Stimulated activated naive CD8-positive, alpha-beta T cell treated with anti-CD3 and anti-CD28 coated beads, Interleukin-15, Interleukin-2, amounts not matched to agents 100 ng/mL and 50 ng/mL, for 24 hours (primary cell): ENCODE measurements around the gene DTWD1.
"Not testable (repeated sequence)": the region's sequence is repeated elsewhere in the genome, so short reads cannot be mapped to it uniquely, and the experiment has no call there.

ENCODE experiments used
- H3K27ac Mint-ChIP-seq: one replicate; pipeline ENCODE4 v1.8.0; 2021; ENCODE audit warnings: mild to moderate bottlenecking, mixed read lengths
- H3K27me3 Mint-ChIP-seq: one replicate; pipeline ENCODE4 v1.8.0; 2021; ENCODE audit warnings: mixed read lengths
- H3K36me3 Mint-ChIP-seq: one replicate; pipeline ENCODE4 v1.8.0; 2021; ENCODE audit warnings: low read depth, mixed read lengths
- H3K4me1 Mint-ChIP-seq: one replicate; pipeline ENCODE4 v1.8.0; 2021; ENCODE audit warnings: low read depth, mixed read lengths
- H3K4me3 Mint-ChIP-seq: one replicate; pipeline ENCODE4 v1.8.0; 2021; ENCODE audit warnings: mild to moderate bottlenecking, mixed read lengths
- H3K9me3 Mint-ChIP-seq: one replicate; pipeline ENCODE4 v1.8.0; 2021; ENCODE audit warnings: mixed read lengths

DTWD1 gene

GRCh38 chr15:49673861-49674260, 53.0 kb downstream of the DTWD1 start:
- no peaks in the 10 kb centered on the region for H3K9me3 Mint-ChIP-seq
- no peaks in the 10 kb centered on the region for H3K4me1 Mint-ChIP-seq

GRCh38 chr15:49674370-49674769, 53.5 kb downstream of the DTWD1 start:
- H3K27me3 Mint-ChIP-seq, result peaks cover 13% of the 10 kb centered on the region
- H3K27ac Mint-ChIP-seq, result no peak overlapping the region
- H3K4me3 Mint-ChIP-seq, result no peak overlapping the region
- no peaks in the 10 kb centered on the region for H3K36me3 Mint-ChIP-seq
- no peaks in the 10 kb centered on the region for H3K4me1 Mint-ChIP-seq
- no peaks in the 10 kb centered on the region for H3K9me3 Mint-ChIP-seq

More at GRCh38 chr15:49673861-49674260, 53.0 kb downstream of the DTWD1 start:
- no peaks in the 10 kb centered on the region for H3K36me3 Mint-ChIP-seq
- peaks cover 10% of the 10 kb centered on the region for H3K27me3 Mint-ChIP-seq
- no peak overlapping the region for H3K4me3 Mint-ChIP-seq
- no peak overlapping the region for H3K27ac Mint-ChIP-seq

GRCh38 chr15:49675041-49675440, 54.2 kb downstream of the DTWD1 start:
- no peaks in the 10 kb centered on the region for H3K4me1 Mint-ChIP-seq
- no peaks in the 10 kb centered on the region for H3K36me3 Mint-ChIP-seq
- no peak overlapping the region for H3K4me3 Mint-ChIP-seq
- H3K9me3 Mint-ChIP-seq, result no peaks in the 10 kb centered on the region
- H3K27ac Mint-ChIP-seq, result no peak overlapping the region
- peaks cover 14% of the 10 kb centered on the region for H3K27me3 Mint-ChIP-seq

- Mint-ChIP-seq H3K4me1 (no peaks in the 10 kb centered on the region), H3K27me3 (peaks cover 13% of the 10 kb centered on the region), H3K36me3 (no peaks in the 10 kb centered on the region), H3K27ac (no peak overlapping the region), H3K9me3 (no peaks in the 10 kb centered on the region), H3K4me3 (no peak overlapping the region)
Measured at GRCh38 chr15:49678655-49679054, 57.8 kb downstream of the DTWD1 start.

- H3K36me3 Mint-ChIP-seq, result no peaks in the 10 kb centered on the region
- H3K27me3 Mint-ChIP-seq, result no peaks in the 10 kb centered on the region
- no peak overlapping the region for H3K27ac Mint-ChIP-seq
- no peak overlapping the region for H3K4me3 Mint-ChIP-seq
- H3K4me1 Mint-ChIP-seq, result no peaks in the 10 kb centered on the region
- H3K9me3 Mint-ChIP-seq, result no peaks in the 10 kb centered on the region
Measured at GRCh38 chr15:49686599-49686998, 65.8 kb downstream of the DTWD1 start.

- Mint-ChIP-seq H3K9me3 (no peaks in the 10 kb centered on the region), H3K4me3 (no peak overlapping the region)
Measured at GRCh38 chr15:49688135-49688790, 67.4 kb downstream of the DTWD1 start.

GRCh38 chr15:49692514-49693090, 71.8 kb downstream of the DTWD1 start:
- H3K4me1 Mint-ChIP-seq, result no peaks in the 10 kb centered on the region
- no peak overlapping the region for H3K4me3 Mint-ChIP-seq
- no peaks in the 10 kb centered on the region for H3K9me3 Mint-ChIP-seq
- no peaks in the 10 kb centered on the region for H3K36me3 Mint-ChIP-seq
- H3K27ac Mint-ChIP-seq, result no peak overlapping the region
- H3K27me3 Mint-ChIP-seq, result no peaks in the 10 kb centered on the region

More at GRCh38 chr15:49688135-49688790, 67.4 kb downstream of the DTWD1 start:
- Mint-ChIP-seq H3K27ac (no peak overlapping the region), H3K4me1 (no peaks in the 10 kb centered on the region), H3K27me3 (no peaks in the 10 kb centered on the region), H3K36me3 (no peaks in the 10 kb centered on the region)

- no peak overlapping the region for H3K4me3 Mint-ChIP-seq
- no peak overlapping the region for H3K27ac Mint-ChIP-seq
- H3K4me1 Mint-ChIP-seq, result no peaks in the 10 kb centered on the region
- H3K36me3 Mint-ChIP-seq, result no peaks in the 10 kb centered on the region
- H3K9me3 Mint-ChIP-seq, result no peaks in the 10 kb centered on the region
- no peaks in the 10 kb centered on the region for H3K27me3 Mint-ChIP-seq
Measured at GRCh38 chr15:49693498-49693897, 72.7 kb downstream of the DTWD1 start.

GRCh38 chr15:49696433-49696832, 75.6 kb downstream of the DTWD1 start:
- Mint-ChIP-seq H3K27ac (no peak overlapping the region), H3K9me3 (no peaks in the 10 kb centered on the region), H3K27me3 (no peaks in the 10 kb centered on the region), H3K4me1 (no peaks in the 10 kb centered on the region), H3K4me3 (no peak overlapping the region), H3K36me3 (no peaks in the 10 kb centered on the region)

GRCh38 chr15:49697121-49697520, 76.3 kb downstream of the DTWD1 start:
- Mint-ChIP-seq H3K9me3 (no peaks in the 10 kb centered on the region), H3K27ac (no peak overlapping the region), H3K36me3 (no peaks in the 10 kb centered on the region), H3K4me3 (no peak overlapping the region), H3K4me1 (no peaks in the 10 kb centered on the region), H3K27me3 (no peaks in the 10 kb centered on the region)

GRCh38 chr15:49702982-49703381, 82.1 kb downstream of the DTWD1 start:
- H3K4me3 Mint-ChIP-seq, H3K27me3 Mint-ChIP-seq, H3K36me3 Mint-ChIP-seq, H3K4me1 Mint-ChIP-seq, H3K27ac Mint-ChIP-seq, H3K9me3 Mint-ChIP-seq: not testable (repeated sequence)
